Spinal cord (tissue), 10 donors: ENCODE data around the gene CDCA3. TPM values are rescaled to one million over a fixed set of nuclear protein-coding genes. Genes with fewer than 3 reads are reported as not detected.

Experiments
- DNase-seq, 6 donors: peaks; one replicate each; pipeline versions ENCODE4 v3.0.0 to v3.0.0-alpha.2; 2013 to 2015; ENCODE audit warnings: low spot score in 6 of 6, low read depth in 4 of 6
- H3K27ac ChIP-seq: one replicate; pipeline ENCODE4 v1.5.1; 2013; ENCODE audit warnings: low read depth, low read length, control low read depth
- H3K27me3 ChIP-seq: one replicate; pipeline ENCODE4 v1.6.1; 2013; ENCODE audit warnings: low read length; ENCODE audit not compliant: control insufficient read depth, insufficient read depth
- H3K36me3 ChIP-seq: one replicate; pipeline ENCODE4 v1.6.1; 2013; ENCODE audit warnings: low read length; ENCODE audit not compliant: control insufficient read depth, insufficient read depth
- H3K4me1 ChIP-seq: one replicate; pipeline ENCODE4 v1.6.1; 2013; ENCODE audit warnings: low read length; ENCODE audit not compliant: control insufficient read depth, insufficient read depth
- H3K4me3 ChIP-seq: one replicate; pipeline ENCODE4 v1.5.1; 2013; ENCODE audit warnings: low read depth, low read length, control low read depth
- H3K9me3 ChIP-seq: one replicate; pipeline ENCODE4 v1.6.1; 2013; ENCODE audit warnings: low read length; ENCODE audit not compliant: control insufficient read depth, insufficient read depth
- WGBS: methylation state at CpG from one replicate; pipeline ENCODE4 v1.1.5; 2013; ENCODE audit warnings: missing lambda C conversion rate; ENCODE audit not compliant: insufficient coverage; 5-methylcytosine and 5-hydroxymethylcytosine counted together
- polyA plus RNA-seq, 2 donors: library from polyadenylated mRNA; unstranded; fragments of 120-200 nt; gene quantifications; one replicate each; pipeline ENCODE4 v1.2.1, GENCODE V29; 2013; ENCODE audit not compliant: insufficient read length in 2 of 2
- total RNA-seq, 2 donors: library from RNA; depleted of rRNA in 1 of 2; stranded (reverse); fragments of 120-200 nt in 1 of 2; fragments of >200 nt in 1 of 2; gene quantifications; one replicate each; pipeline versions ENCODE4 v1.2.3 to v1.2.4, GENCODE V29; 2013 to 2014
- donor health status: healthy.

Gene CDCA3
- total and polyA plus RNA-seq, 4 donors: 4.8 to 22.5 (median 17.5) TPM

GRCh38 chr12:6828781-6829535, 22.1 kb downstream of the CDCA3 start:
- Histone ChIP-seq H3K27me3 (no peaks in the 10 kb centered on the region), H3K4me3 (peak overlapping the region; percentile 75), H3K36me3 (peaks cover 66% of the 10 kb centered on the region), H3K9me3 (no peaks in the 10 kb centered on the region), H3K4me1 (peaks cover 60% of the 10 kb centered on the region), H3K27ac (peak overlapping the region; percentile 77)
- peak in 3 of 6 donors; percentile 27 to 89 (median 83) for DNase-seq
- under 1% methylated on average over 71 of the region's 71 CpGs for WGBS

GRCh38 chr12:6827982-6828780, 22.9 kb downstream of the CDCA3 start, which contains the start of gene P3H3:
P3H3 (plus strand) TSS chr12:6828407; CDS start chr12:6828441, 34 bp downstream.
- WGBS: under 1% methylated on average over 55 of the region's 60 CpGs
- H3K27me3 ChIP-seq: no peaks in the 10 kb centered on the region
- H3K4me3 ChIP-seq: peak within 1 kb of the TSS; percentile 75
- H3K27ac ChIP-seq: peak within 1 kb of the TSS; percentile 84
- peaks cover 68% of the 10 kb centered on the region for H3K4me1 ChIP-seq
- H3K36me3 ChIP-seq: peaks cover 65% of the 10 kb centered on the region
- H3K9me3 ChIP-seq: no peaks in the 10 kb centered on the region
- peak in 3 of 6 donors; percentile 42 to 92 (median 88) for DNase-seq

- Histone ChIP-seq H3K9me3 (no peaks in the 10 kb centered on the region), H3K36me3 (peaks cover 65% of the 10 kb centered on the region), H3K4me1 (peaks cover 75% of the 10 kb centered on the region), H3K27me3 (no peaks in the 10 kb centered on the region), H3K27ac (peak overlapping the region; percentile 63), H3K4me3 (no peak overlapping the region)
- DNase-seq: peak in 4 of 6 donors; percentile 51 to 96 (median 82)
- 5% methylated on average over 3 of the region's 8 CpGs for WGBS
Measured at GRCh38 chr12:6827437-6827911, 23.6 kb downstream of the CDCA3 start.

- no peaks in the 10 kb centered on the region for H3K27me3 ChIP-seq
- WGBS: 84% methylated on average over 19 of the region's 22 CpGs
- no peak overlapping the region for H3K4me3 ChIP-seq
- no peaks in the 10 kb centered on the region for H3K9me3 ChIP-seq
- H3K36me3 ChIP-seq: peaks cover 60% of the 10 kb centered on the region
- DNase-seq: no peak
- peak overlapping the region; percentile 63 for H3K27ac ChIP-seq
- peaks cover 81% of the 10 kb centered on the region for H3K4me1 ChIP-seq
Measured at GRCh38 chr12:6826734-6827436, 24.2 kb downstream of the CDCA3 start.

GRCh38 chr12:6826125-6826733, 24.9 kb downstream of the CDCA3 start:
- no peak overlapping the region for H3K4me3 ChIP-seq
- WGBS: 77% methylated on average over 14 of the region's 17 CpGs
- H3K27me3 ChIP-seq: no peaks in the 10 kb centered on the region
- peaks cover 85% of the 10 kb centered on the region for H3K4me1 ChIP-seq
- no peak overlapping the region for H3K27ac ChIP-seq
- H3K36me3 ChIP-seq: peaks cover 54% of the 10 kb centered on the region
- H3K9me3 ChIP-seq: no peaks in the 10 kb centered on the region
- DNase-seq: no peak

GRCh38 chr12:6825398-6826124, 25.5 kb downstream of the CDCA3 start:
- peaks cover 48% of the 10 kb centered on the region for H3K36me3 ChIP-seq
- peaks cover 91% of the 10 kb centered on the region for H3K4me1 ChIP-seq
- peak overlapping the region; percentile 81 for H3K27ac ChIP-seq
- WGBS: 8% methylated on average over 16 of the region's 19 CpGs
- DNase-seq: peak in 5 of 6 donors; percentile 64 to 95 (median 76)
- no peaks in the 10 kb centered on the region for H3K27me3 ChIP-seq
- no peaks in the 10 kb centered on the region for H3K9me3 ChIP-seq
- H3K4me3 ChIP-seq: peak overlapping the region; percentile 12

GRCh38 chr12:6824901-6825381, 26.1 kb downstream of the CDCA3 start:
- no peaks in the 10 kb centered on the region for H3K9me3 ChIP-seq
- H3K4me3 ChIP-seq: peak overlapping the region; percentile 12
- peaks cover 91% of the 10 kb centered on the region for H3K4me1 ChIP-seq
- 48% methylated on average over 12 of the region's 12 CpGs for WGBS
- peak overlapping the region; percentile 81 for H3K27ac ChIP-seq
- H3K36me3 ChIP-seq: peaks cover 41% of the 10 kb centered on the region
- no peaks in the 10 kb centered on the region for H3K27me3 ChIP-seq
- DNase-seq: no peak

GRCh38 chr12:6824085-6824775, 26.9 kb downstream of the CDCA3 start:
- H3K36me3 ChIP-seq: peaks cover 37% of the 10 kb centered on the region
- 83% methylated on average over 25 of the region's 37 CpGs for WGBS
- peak in 1 of 6 donors; percentile 13 for DNase-seq
- H3K27ac ChIP-seq: no peak overlapping the region
- no peaks in the 10 kb centered on the region for H3K9me3 ChIP-seq
- H3K4me1 ChIP-seq: peaks cover 91% of the 10 kb centered on the region
- H3K27me3 ChIP-seq: no peaks in the 10 kb centered on the region
- H3K4me3 ChIP-seq: no peak overlapping the region
